ENCODE data around the gene IER5. TPM values are rescaled to one million over a fixed set of nuclear protein-coding genes. Genes with fewer than 3 reads are reported as not detected.

The IER5 gene
- total RNA-seq, 1 experiment from 2014 or later: 20.4 TPM

GRCh38 chr1:181129771-181130606, 41.5 kb downstream of the IER5 start:
- intact Hi-C loops (cut with micrococcal nuclease; ENCODE audit: unreplicated experiment) (no loop called here), in situ Hi-C loops (cut with HindIII; ENCODE audit: low pct_unique_long_range_greater_than_20kb, low sequenced_read_pairs) (no loop called here)
- H3K36me3 ChIP-seq (ENCODE audit: control insufficient read depth, insufficient read depth, low read length): no peaks in the 10 kb centered on the region
- DNase-seq (ENCODE audit: low read depth, low spot score) (no peak), ATAC-seq (no peak)
- BruUV-seq (replicated peaks): no TSS peak
- no peaks in the 10 kb centered on the region for H3K9me3 ChIP-seq (ENCODE audit: control insufficient read depth, insufficient read depth, low read depth, low read length)
- H3K4me3 ChIP-seq (ENCODE audit: low read depth in 2 of 2, low read length in 2 of 2): no peak overlapping the region
- no peaks in the 10 kb centered on the region for H3K27me3 ChIP-seq (ENCODE audit: control insufficient read depth, insufficient read depth, low read length)
- no peak for TF ChIP-seq CTCF (IDR thresholded peaks at IDR 0.05)
- no peak for TF ChIP-seq TCF7L2 (IDR thresholded peaks at IDR 0.05; ENCODE audit: low read depth, low read length)
- no peak for TF ChIP-seq SIN3A (IDR thresholded peaks at IDR 0.05; ENCODE audit: borderline replicate concordance, insufficient read depth, low read depth, low read length)
- TF ChIP-seq REST (IDR thresholded peaks at IDR 0.05; ENCODE audit: insufficient read depth in 1 of 2, low read depth in 2 of 2, low read length in 1 of 2): no peak
- TF ChIP-seq POLR2AphosphoS5 (IDR thresholded peaks at IDR 0.05; ENCODE audit: low read depth, low read length): no peak
- POLR2A ChIA-PET: no interaction called here
- CTCF ChIA-PET: no interaction called here
- H3K4me1 ChIP-seq (ENCODE audit: control insufficient read depth, insufficient read depth, low read length): peaks cover 44% of the 10 kb centered on the region
- H3K27ac ChIP-seq (ENCODE audit: low read length): no peak overlapping the region; the same call in 1 of the 2 replicates

GRCh38 chr1:181131255-181131941, 42.9 kb downstream of the IER5 start:
- in situ Hi-C loops (cut with HindIII; ENCODE audit: low pct_unique_long_range_greater_than_20kb, low sequenced_read_pairs): no loop called here
- ATAC-seq: no peak
- intact Hi-C loops (cut with micrococcal nuclease; ENCODE audit: unreplicated experiment): no loop called here
- H3K4me1 ChIP-seq (ENCODE audit: control insufficient read depth, insufficient read depth, low read length): peaks cover 52% of the 10 kb centered on the region
- H3K4me3 ChIP-seq (ENCODE audit: low read depth in 2 of 2, low read length in 2 of 2): no peak overlapping the region
- H3K27me3 ChIP-seq (ENCODE audit: control insufficient read depth, insufficient read depth, low read length): no peaks in the 10 kb centered on the region
- no peak overlapping the region for H3K27ac ChIP-seq (ENCODE audit: low read length)
- H3K9me3 ChIP-seq (ENCODE audit: control insufficient read depth, insufficient read depth, low read depth, low read length): no peaks in the 10 kb centered on the region
- no peaks in the 10 kb centered on the region for H3K36me3 ChIP-seq (ENCODE audit: control insufficient read depth, insufficient read depth, low read length)
- POLR2A ChIA-PET: no interaction called here
- CTCF ChIA-PET: interaction anchor here (0.6 to 0.7 kb wide), 3 partner anchors 10 to 1940 kb away, joined by 3 to 6 read pairs (median 3); no protein-coding TSS in a partner anchor
- TF ChIP-seq REST (IDR thresholded peaks at IDR 0.05; ENCODE audit: insufficient read depth in 1 of 2, low read depth in 2 of 2, low read length in 1 of 2) (no peak), TCF7L2 (IDR thresholded peaks at IDR 0.05; ENCODE audit: low read depth, low read length) (no peak), CTCF (IDR thresholded peaks at IDR 0.05) (no peak), POLR2AphosphoS5 (IDR thresholded peaks at IDR 0.05; ENCODE audit: low read depth, low read length) (no peak), SIN3A (IDR thresholded peaks at IDR 0.05; ENCODE audit: borderline replicate concordance, insufficient read depth, low read depth, low read length) (no peak)
- no TSS peak for BruUV-seq (replicated peaks)
- no peak for DNase-seq (ENCODE audit: low read depth, low spot score)
